Prostate gland (tissue), 2 donors: ENCODE measurements around the gene DNM3.

Experiments
- CTCF ChIP-seq, 4 experiments: fragments of 200-600 bp in 2 of 4; fragments of 450-650 bp in 2 of 4; sonication (generic) in 2 of 4; IDR thresholded peaks; 1 replicate in 3 of 4; 2 replicates in 1 of 4; pipeline ENCODE4 v1.5.1; 2016 to 2019; ENCODE audit warnings: antibody characterized with exemption in 4 of 4, mild to moderate bottlenecking in 2 of 4, moderate library complexity in 2 of 4
- POLR2A ChIP-seq: fragments of 450-650 bp; IDR thresholded peaks from one replicate; pipeline ENCODE4 v1.6.1; 2016; ENCODE audit warnings: antibody characterized with exemption, mild to moderate bottlenecking
- POLR2AphosphoS5 ChIP-seq: sonication (generic); formaldehyde crosslinking; IDR thresholded peaks from one replicate; pipeline ENCODE4 v1.6.1; 2017; ENCODE audit warnings: antibody characterized with exemption

DNA sequence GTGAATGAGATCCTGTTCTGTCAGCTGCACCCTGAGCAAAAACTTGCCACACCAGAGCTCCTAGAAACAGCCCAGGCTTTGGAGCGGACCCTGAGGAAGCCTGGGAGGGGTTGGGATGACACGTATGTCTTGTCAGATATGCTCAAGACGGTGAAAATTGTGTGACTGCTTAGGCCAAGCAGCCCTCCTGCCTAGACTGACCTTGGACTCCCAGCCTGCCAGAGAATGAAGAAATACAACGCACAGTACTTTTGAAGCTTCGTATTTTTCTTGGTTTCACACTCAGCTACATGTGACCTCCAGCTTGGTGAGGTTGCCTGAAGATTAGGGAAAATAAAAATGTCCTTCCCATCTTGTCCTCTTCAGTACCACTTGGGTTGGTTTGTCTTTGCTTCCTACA is 44.7 kb upstream of the DNM3 start:
- TF ChIP-seq CTCF (IDR thresholded peaks at IDR 0.05) (no peak), POLR2A (no peak), POLR2AphosphoS5 (no peak)
